GM19238 (cell line): Measurements from ENCODE around the gene DNM1L.

ENCODE experiments used
- DNase-seq: peaks from one replicate; pipeline ENCODE4 v3.0.0; 2011; ENCODE audit warnings: low spot score; ENCODE audit not compliant: insufficient read length

Gene DNM1L

GRCh38 chr12:32679091-32679919 is at the start of gene DNM1L:
TSS of gene DNM1L (plus strand) at chr12:32679301. CDS start at chr12:32679364, 63 bp downstream.
- DNase-seq, result peak; percentile 92

- no peak for DNase-seq
These were observed 37.7 kb upstream of the DNM1L start for GRCh38 chr12:32641287-32641901.

GRCh38 chr12:32644431-32644830 is 34.7 kb upstream of the DNM1L start:
- DNase-seq, result no peak

- DNase-seq, result no peak
These were observed 31.8 kb upstream of the DNM1L start for GRCh38 chr12:32647275-32647674.

- no peak for DNase-seq
These were observed 28.6 kb upstream of the DNM1L start for GRCh38 chr12:32650508-32650907.

GRCh38 chr12:32651151-32651955 is 27.7 kb upstream of the DNM1L start:
- DNase-seq, result no peak

GRCh38 chr12:32651956-32652210 is 27.2 kb upstream of the DNM1L start:
- DNase-seq, result no peak

GRCh38 chr12:32659908-32660440 is 19.1 kb upstream of the DNM1L start:
- no peak for DNase-seq

GRCh38 chr12:32661706-32662105 is 17.4 kb upstream of the DNM1L start:
- DNase-seq, result no peak

- DNase-seq, result no peak
These were observed 16.4 kb upstream of the DNM1L start for GRCh38 chr12:32662665-32663064.

GRCh38 chr12:32666018-32666417 is 13.1 kb upstream of the DNM1L start:
- no peak for DNase-seq

GRCh38 chr12:32669584-32669983 is 9.5 kb upstream of the DNM1L start:
- no peak for DNase-seq

GRCh38 chr12:32671930-32672780 is 6.9 kb upstream of the DNM1L start:
- peak; percentile 33 for DNase-seq

- DNase-seq, result no peak
These were observed 778 bp downstream of the DNM1L start for GRCh38 chr12:32679920-32680237.

GRCh38 chr12:32680787-32681186 is 1.7 kb downstream of the DNM1L start:
- no peak for DNase-seq

GRCh38 chr12:32681272-32681671 is 2.2 kb downstream of the DNM1L start:
- no peak for DNase-seq

GRCh38 chr12:32686340-32686739 is 7.2 kb downstream of the DNM1L start:
- no peak for DNase-seq

GRCh38 chr12:32688786-32689185 is 9.7 kb downstream of the DNM1L start:
- DNase-seq, result no peak

- DNase-seq, result no peak
These were observed 11.8 kb downstream of the DNM1L start for GRCh38 chr12:32690927-32691326.

- no peak for DNase-seq
These were observed 13.3 kb downstream of the DNM1L start for GRCh38 chr12:32692358-32692757.

GRCh38 chr12:32693036-32693435 is 13.9 kb downstream of the DNM1L start:
- DNase-seq, result no peak
